Colonic mucosa (tissue), 4 donors: ENCODE results near the gene PNPLA3. TPM values are rescaled to one million over a fixed set of nuclear protein-coding genes. Genes with fewer than 3 reads are reported as not detected.

Experiments
- DNase-seq: peaks from one replicate; pipeline ENCODE4 v3.0.0-alpha.2; 2020
- H3K27ac ChIP-seq: fragments of 200-600 bp; one replicate; pipeline ENCODE4 v1.8.0; 2021
- H3K27me3 ChIP-seq: fragments of 200-600 bp; one replicate; pipeline ENCODE4 v1.8.0; 2021
- H3K36me3 ChIP-seq: fragments of 200-600 bp; one replicate; pipeline ENCODE4 v1.8.0; 2021
- H3K4me1 ChIP-seq: fragments of 200-600 bp; one replicate; pipeline ENCODE4 v1.8.0; 2021; ENCODE audit warnings: mild to moderate bottlenecking
- H3K4me3 ChIP-seq: fragments of 200-600 bp; one replicate; pipeline ENCODE4 v1.8.0; 2021
- H3K9ac ChIP-seq, 2 donors: one replicate each; pipeline ENCODE4 v1.7.0; 2013; ENCODE audit warnings: control low read depth in 2 of 2, low read depth in 2 of 2, low read length in 2 of 2
- H3K9me3 ChIP-seq: fragments of 200-600 bp; one replicate; pipeline ENCODE4 v1.8.0; 2021
- CTCF ChIP-seq: fragments of 200-600 bp; IDR thresholded peaks from one replicate; pipeline ENCODE4 v1.8.0; 2022; ENCODE audit warnings: antibody characterized with exemption, mild to moderate bottlenecking
- intact Hi-C: fragments of 100-400 bp; cut with DNase I; formaldehyde crosslinking; loops from one replicate; pipeline ENCODE4 v1.14.1; 2022
- total RNA-seq, 2 donors: library from RNA; stranded (reverse); fragmentation: NEBNext Ultra II Directional in 1 of 2; extraction: Animal tissue kit (Norgen Biotek cat#: 25700) in 1 of 2; gene quantifications; one replicate each; pipeline ENCODE4 v1.2.1, GENCODE V29; 2021
- donor health status: healthy.
- donor health status: DM: no; HTN: no; CAD: no.
- donor health status: DM: no; HTN: no; CAD: no.

The PNPLA3 gene
- total RNA-seq = 1 to 10 TPM in 1 of 2 donors, under 1 TPM in 1; 0.15 to 1.6 TPM

- Histone ChIP-seq H3K27ac (no peak within 1 kb of the TSS), H3K4me1 (peaks cover 7% of the 10 kb centered on the region), H3K9me3 (no peaks in the 10 kb centered on the region), H3K9ac (peak within 1 kb of the TSS in 1 of 2 donors; percentile 50), H3K4me3 (peak within 1 kb of the TSS; percentile 71), H3K36me3 (no peaks in the 10 kb centered on the region), H3K27me3 (peaks cover 7% of the 10 kb centered on the region)
- peak; percentile 93 for DNase-seq
- intact Hi-C loops = no loop called here
- no peak for TF ChIP-seq CTCF
Observed at GRCh38 chr22:43923631-43924464, at the start of gene PNPLA3. Gene PNPLA3, plus strand, starts transcription at chr22:43923805. Its CDS starts 107 bp downstream, at chr22:43923912.

- no peaks in the 10 kb centered on the region for H3K36me3 ChIP-seq
- no peak overlapping the region for H3K9ac ChIP-seq
- no peak for TF ChIP-seq CTCF
- no peaks in the 10 kb centered on the region for H3K9me3 ChIP-seq
- H3K4me3 ChIP-seq = no peak overlapping the region
- no peaks in the 10 kb centered on the region for H3K27me3 ChIP-seq
- no peak overlapping the region for H3K27ac ChIP-seq
- DNase-seq = no peak
- intact Hi-C loops = no loop called here
- no peaks in the 10 kb centered on the region for H3K4me1 ChIP-seq
Observed at GRCh38 chr22:43876866-43877509, 46.6 kb upstream of the PNPLA3 start.

- TF ChIP-seq CTCF = no peak
- no peak overlapping the region for H3K9ac ChIP-seq
- H3K4me1 ChIP-seq = no peaks in the 10 kb centered on the region
- H3K27me3 ChIP-seq = no peaks in the 10 kb centered on the region
- intact Hi-C loops = no loop called here
- H3K9me3 ChIP-seq = no peaks in the 10 kb centered on the region
- H3K27ac ChIP-seq = no peak overlapping the region
- no peak overlapping the region for H3K4me3 ChIP-seq
- DNase-seq = no peak
- no peaks in the 10 kb centered on the region for H3K36me3 ChIP-seq
Observed at GRCh38 chr22:43878079-43878795, 45.4 kb upstream of the PNPLA3 start.

GRCh38 chr22:43878831-43879550 lies 44.6 kb upstream of the PNPLA3 start:
- DNase-seq = no peak
- no peak overlapping the region for H3K4me3 ChIP-seq

More at GRCh38 chr22:43878831-43879550, 44.6 kb upstream of the PNPLA3 start:
- H3K36me3 ChIP-seq = no peaks in the 10 kb centered on the region
- no peaks in the 10 kb centered on the region for H3K27me3 ChIP-seq
- intact Hi-C loops = no loop called here
- H3K9me3 ChIP-seq = no peaks in the 10 kb centered on the region
- H3K9ac ChIP-seq = no peak overlapping the region
- H3K27ac ChIP-seq = no peak overlapping the region
- no peaks in the 10 kb centered on the region for H3K4me1 ChIP-seq
- no peak for TF ChIP-seq CTCF
